Measurements from ENCODE around the gene ANTXR1.

DNA sequence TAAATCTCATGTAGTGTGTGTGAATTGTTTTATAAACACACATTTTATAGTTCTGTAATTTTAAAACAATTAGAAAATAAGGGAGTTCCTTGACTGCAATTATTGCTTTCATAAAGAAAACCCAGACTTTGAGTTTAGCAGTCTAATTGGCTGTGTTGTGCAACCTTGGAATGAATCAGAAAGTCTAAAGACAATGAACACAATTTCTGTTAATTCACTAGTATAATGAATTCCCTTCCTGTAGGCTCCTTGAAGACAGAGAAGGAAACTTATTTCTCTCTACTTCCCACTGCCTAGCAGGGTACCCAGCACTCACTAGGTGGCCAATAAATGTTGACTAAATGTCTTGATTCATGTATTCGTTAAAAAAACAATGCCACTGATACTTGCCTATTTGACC, 79.9 kb downstream of the ANTXR1 start:
- TF ChIP-seq, protein P1, sequence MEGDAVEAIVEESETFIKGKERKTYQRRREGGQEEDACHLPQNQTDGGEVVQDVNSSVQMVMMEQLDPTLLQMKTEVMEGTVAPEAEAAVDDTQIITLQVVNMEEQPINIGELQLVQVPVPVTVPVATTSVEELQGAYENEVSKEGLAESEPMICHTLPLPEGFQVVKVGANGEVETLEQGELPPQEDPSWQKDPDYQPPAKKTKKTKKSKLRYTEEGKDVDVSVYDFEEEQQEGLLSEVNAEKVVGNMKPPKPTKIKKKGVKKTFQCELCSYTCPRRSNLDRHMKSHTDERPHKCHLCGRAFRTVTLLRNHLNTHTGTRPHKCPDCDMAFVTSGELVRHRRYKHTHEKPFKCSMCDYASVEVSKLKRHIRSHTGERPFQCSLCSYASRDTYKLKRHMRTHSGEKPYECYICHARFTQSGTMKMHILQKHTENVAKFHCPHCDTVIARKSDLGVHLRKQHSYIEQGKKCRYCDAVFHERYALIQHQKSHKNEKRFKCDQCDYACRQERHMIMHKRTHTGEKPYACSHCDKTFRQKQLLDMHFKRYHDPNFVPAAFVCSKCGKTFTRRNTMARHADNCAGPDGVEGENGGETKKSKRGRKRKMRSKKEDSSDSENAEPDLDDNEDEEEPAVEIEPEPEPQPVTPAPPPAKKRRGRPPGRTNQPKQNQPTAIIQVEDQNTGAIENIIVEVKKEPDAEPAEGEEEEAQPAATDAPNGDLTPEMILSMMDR (IDR thresholded peaks at IDR 0.05): no peak
- TF ChIP-seq POLR2A (IDR thresholded peaks at IDR 0.05): no peak

Data from uterus (tissue), 2 donors.